ENCODE measurements around the gene CLCN6. TPM values are rescaled to one million over a fixed set of nuclear protein-coding genes. Genes with fewer than 3 reads are reported as not detected.

The CLCN6 gene
- total RNA-seq, 2 donors from 2014 or later: 29.6 to 31.5 TPM

DNA sequence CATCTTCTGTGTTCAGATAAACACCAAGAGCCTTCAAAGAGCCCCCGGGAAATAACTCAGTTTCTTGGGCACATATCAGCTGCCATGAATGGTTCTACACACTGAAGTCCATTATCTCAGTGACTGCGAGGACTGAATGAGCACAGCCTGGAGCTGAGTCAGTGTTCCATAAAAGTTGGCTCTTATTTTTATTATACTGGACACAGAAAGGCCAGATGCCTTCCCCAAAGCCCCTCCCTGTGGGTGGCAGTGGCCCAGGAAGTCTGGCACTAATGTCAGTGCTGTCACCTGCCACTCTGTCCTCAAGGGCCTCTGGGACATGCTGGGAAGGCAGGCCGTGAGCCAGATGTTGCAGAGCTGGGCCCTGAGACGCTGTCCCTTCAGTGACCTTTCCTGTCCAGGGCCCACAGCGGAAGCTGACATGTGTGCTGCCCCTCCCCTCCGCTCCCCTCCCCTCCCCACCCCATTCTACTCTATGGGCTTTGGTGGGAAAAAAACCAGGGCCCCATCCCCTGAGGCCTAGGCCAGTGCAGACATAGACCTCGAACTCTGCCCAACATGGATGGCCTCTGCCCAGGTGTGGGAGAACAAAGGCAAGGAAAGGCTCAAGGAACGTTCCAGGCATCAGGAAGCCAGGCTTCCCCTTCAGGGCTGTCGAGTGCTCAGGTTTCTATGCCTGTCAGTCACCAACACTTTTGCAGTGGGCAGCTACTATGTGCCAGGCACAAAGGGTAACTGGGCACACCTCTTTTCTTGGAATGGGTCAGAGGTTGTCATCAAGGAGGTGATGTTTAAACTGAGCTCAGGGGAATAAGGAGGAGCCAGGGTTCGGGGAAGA is 75.1 kb downstream of the CLCN6 start:
- H3K4me3 Mint-ChIP-seq: no peak overlapping the region
- H3K36me3 Mint-ChIP-seq (ENCODE audit: low read depth): no peaks in the 10 kb centered on the region
- H3K4me3 ChIP-seq (ENCODE audit: low read length): no peak overlapping the region
- H3K27me3 Mint-ChIP-seq (ENCODE audit: insufficient read depth): peaks cover 2% of the 10 kb centered on the region
- no peaks in the 10 kb centered on the region for H3K27me3 ChIP-seq (ENCODE audit: control insufficient read depth, insufficient read depth, low read length, poor library complexity, severe bottlenecking)
- H3K4me1 Mint-ChIP-seq: peaks cover 15% of the 10 kb centered on the region
- TF ChIP-seq, protein P1, sequence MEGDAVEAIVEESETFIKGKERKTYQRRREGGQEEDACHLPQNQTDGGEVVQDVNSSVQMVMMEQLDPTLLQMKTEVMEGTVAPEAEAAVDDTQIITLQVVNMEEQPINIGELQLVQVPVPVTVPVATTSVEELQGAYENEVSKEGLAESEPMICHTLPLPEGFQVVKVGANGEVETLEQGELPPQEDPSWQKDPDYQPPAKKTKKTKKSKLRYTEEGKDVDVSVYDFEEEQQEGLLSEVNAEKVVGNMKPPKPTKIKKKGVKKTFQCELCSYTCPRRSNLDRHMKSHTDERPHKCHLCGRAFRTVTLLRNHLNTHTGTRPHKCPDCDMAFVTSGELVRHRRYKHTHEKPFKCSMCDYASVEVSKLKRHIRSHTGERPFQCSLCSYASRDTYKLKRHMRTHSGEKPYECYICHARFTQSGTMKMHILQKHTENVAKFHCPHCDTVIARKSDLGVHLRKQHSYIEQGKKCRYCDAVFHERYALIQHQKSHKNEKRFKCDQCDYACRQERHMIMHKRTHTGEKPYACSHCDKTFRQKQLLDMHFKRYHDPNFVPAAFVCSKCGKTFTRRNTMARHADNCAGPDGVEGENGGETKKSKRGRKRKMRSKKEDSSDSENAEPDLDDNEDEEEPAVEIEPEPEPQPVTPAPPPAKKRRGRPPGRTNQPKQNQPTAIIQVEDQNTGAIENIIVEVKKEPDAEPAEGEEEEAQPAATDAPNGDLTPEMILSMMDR (conservative IDR thresholded peaks at IDR 0.05): no peak
- no peaks in the 10 kb centered on the region for H3K36me3 ChIP-seq (ENCODE audit: control insufficient read depth, insufficient read depth, low read length)
- 87 to 89% methylated on average over 7 to 10 of the region's 10 CpGs for WGBS, 2 experiments (ENCODE audit: insufficient coverage in 1 of 2, insufficient read length in 1 of 2)
- no peak overlapping the region for H3K27ac Mint-ChIP-seq
- H3K9ac ChIP-seq (ENCODE audit: extremely low read depth, low read length, poor library complexity, severe bottlenecking): no peak overlapping the region
- no peak for DNase-seq
- H3K9me3 Mint-ChIP-seq: no peaks in the 10 kb centered on the region
- no peaks in the 10 kb centered on the region for H3K9me3 ChIP-seq (ENCODE audit: control insufficient read depth, low read length)
- H3K4me1 ChIP-seq (ENCODE audit: control insufficient read depth, insufficient read depth, low read length): peaks cover 9% of the 10 kb centered on the region
- H3K27ac ChIP-seq (ENCODE audit: low read depth, low read length): no peak overlapping the region

DNA sequence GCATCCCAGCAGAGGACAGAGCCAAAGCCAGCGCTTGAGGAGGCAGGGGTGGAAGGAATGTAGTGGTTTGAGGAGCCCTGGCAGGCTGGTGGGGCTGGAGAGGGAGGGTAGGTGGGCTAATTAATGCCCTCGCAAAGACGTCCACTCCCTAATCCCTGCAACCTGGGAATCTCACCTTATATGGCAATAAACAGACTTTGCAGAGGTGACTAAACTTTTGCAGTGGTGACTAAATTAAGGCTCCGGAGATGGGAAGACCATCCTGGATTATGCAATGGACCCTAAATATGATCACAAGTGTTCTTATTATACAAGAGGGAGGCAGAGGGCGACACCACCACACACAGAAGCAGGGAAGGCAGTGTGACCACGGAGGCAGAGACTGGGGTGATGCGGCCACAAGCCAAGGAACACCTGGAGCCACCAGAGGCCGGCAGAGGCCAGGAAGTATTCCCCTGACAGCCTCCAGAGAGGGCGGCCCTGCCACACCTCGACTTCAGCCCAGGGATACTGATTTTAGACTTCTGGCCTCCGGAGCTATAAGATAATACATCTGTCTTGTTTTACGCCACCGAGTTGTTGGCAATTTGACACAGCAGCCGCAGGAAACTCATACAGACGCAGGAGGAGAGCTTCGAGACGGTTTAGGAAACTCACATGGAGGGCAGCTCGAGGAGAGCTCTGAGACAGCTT is 75.9 kb downstream of the CLCN6 start:
- no peaks in the 10 kb centered on the region for H3K9me3 Mint-ChIP-seq
- no peaks in the 10 kb centered on the region for H3K27me3 ChIP-seq (ENCODE audit: control insufficient read depth, insufficient read depth, low read length, poor library complexity, severe bottlenecking)
- TF ChIP-seq, protein P1 (conservative IDR thresholded peaks at IDR 0.05): no peak
- no peaks in the 10 kb centered on the region for H3K9me3 ChIP-seq (ENCODE audit: control insufficient read depth, low read length)
- no peak for DNase-seq
- 86 to 96% methylated on average over 12 to 18 of the region's 18 CpGs for WGBS, 2 experiments (ENCODE audit: insufficient coverage in 1 of 2, insufficient read length in 1 of 2)
- no peak overlapping the region for H3K27ac Mint-ChIP-seq
- peaks cover 6% of the 10 kb centered on the region for H3K4me1 ChIP-seq (ENCODE audit: control insufficient read depth, insufficient read depth, low read length)
- H3K4me3 ChIP-seq (ENCODE audit: low read length): no peak overlapping the region
- H3K27ac ChIP-seq (ENCODE audit: low read depth, low read length): no peak overlapping the region
- no peaks in the 10 kb centered on the region for H3K36me3 Mint-ChIP-seq (ENCODE audit: low read depth)
- peaks cover 2% of the 10 kb centered on the region for H3K27me3 Mint-ChIP-seq (ENCODE audit: insufficient read depth)
- H3K4me3 Mint-ChIP-seq: no peak overlapping the region
- H3K36me3 ChIP-seq (ENCODE audit: control insufficient read depth, insufficient read depth, low read length): no peaks in the 10 kb centered on the region
- H3K9ac ChIP-seq (ENCODE audit: extremely low read depth, low read length, poor library complexity, severe bottlenecking): no peak overlapping the region
- H3K4me1 Mint-ChIP-seq: peaks cover 10% of the 10 kb centered on the region

GRCh38 chr1:11882814-11883538 is 77.0 kb downstream of the CLCN6 start:
- H3K36me3 Mint-ChIP-seq (ENCODE audit: low read depth): no peaks in the 10 kb centered on the region
- DNase-seq: peak; percentile 93
- no peaks in the 10 kb centered on the region for H3K27me3 ChIP-seq (ENCODE audit: control insufficient read depth, insufficient read depth, low read length, poor library complexity, severe bottlenecking)
- no peak overlapping the region for H3K4me3 ChIP-seq (ENCODE audit: low read length)
- 70 to 72% methylated on average over 6 to 13 of the region's 13 CpGs for WGBS, 2 experiments (ENCODE audit: insufficient coverage in 1 of 2, insufficient read length in 1 of 2)
- TF ChIP-seq, protein P1 (conservative IDR thresholded peaks at IDR 0.05): no peak
- no peaks in the 10 kb centered on the region for H3K36me3 ChIP-seq (ENCODE audit: control insufficient read depth, insufficient read depth, low read length)
- H3K9me3 Mint-ChIP-seq: no peaks in the 10 kb centered on the region
- H3K27me3 Mint-ChIP-seq (ENCODE audit: insufficient read depth): peaks cover 2% of the 10 kb centered on the region
- H3K4me3 Mint-ChIP-seq: no peak overlapping the region
- no peak overlapping the region for H3K9ac ChIP-seq (ENCODE audit: extremely low read depth, low read length, poor library complexity, severe bottlenecking)
- no peaks in the 10 kb centered on the region for H3K9me3 ChIP-seq (ENCODE audit: control insufficient read depth, low read length)
- peaks cover 8% of the 10 kb centered on the region for H3K4me1 Mint-ChIP-seq
- H3K27ac ChIP-seq (ENCODE audit: low read depth, low read length): no peak overlapping the region
- H3K4me1 ChIP-seq (ENCODE audit: control insufficient read depth, insufficient read depth, low read length): peaks cover 6% of the 10 kb centered on the region
- H3K27ac Mint-ChIP-seq: peak overlapping the region; percentile 82
